AG08395 (cell line): ENCODE measurements around the gene VAC14.

ENCODE experiments used
- DNase-seq: peaks from one replicate; pipeline ENCODE4 v3.0.0; 2012; ENCODE audit warnings: mixed read lengths, low spot score

The VAC14 gene

DNA sequence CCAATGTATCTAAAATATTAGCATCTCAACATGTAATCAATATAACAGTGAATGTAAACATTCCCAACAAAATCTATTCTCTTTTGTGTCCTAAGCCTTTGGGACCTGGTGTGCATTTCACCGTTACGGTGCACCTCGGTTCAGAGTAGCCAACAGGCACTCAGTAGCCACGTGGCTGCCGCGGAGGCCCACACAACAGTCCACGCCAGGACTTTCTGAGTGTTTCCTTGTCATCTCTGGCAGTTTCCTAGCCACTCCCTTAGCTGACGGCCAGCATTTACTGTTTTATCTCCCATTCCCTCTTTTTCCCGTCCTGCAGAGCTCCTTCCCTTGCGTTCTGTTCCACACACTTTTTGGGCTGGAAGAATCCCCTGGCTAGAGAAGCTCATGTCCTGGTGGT, 36.3 kb downstream of the VAC14 start:
- no peak for DNase-seq

DNA sequence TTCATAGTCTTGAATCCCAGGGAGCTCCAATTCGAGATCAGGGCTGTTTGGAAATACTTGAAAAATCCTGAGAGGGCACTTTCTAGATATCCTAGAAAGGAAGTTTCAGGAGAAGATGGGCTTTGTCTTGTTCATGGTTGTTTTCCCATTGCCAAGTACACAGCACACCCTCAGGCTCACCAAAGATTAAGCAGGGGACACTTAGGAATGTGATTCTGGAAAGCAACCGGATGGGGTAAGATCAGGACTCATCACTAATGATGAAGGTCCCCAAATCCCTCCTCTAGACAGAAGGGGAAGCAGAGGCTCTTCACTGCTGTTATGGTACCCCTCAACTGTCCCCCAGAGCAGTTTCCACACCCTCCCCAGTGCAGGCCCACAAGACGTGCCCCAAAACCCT, 40.7 kb downstream of the VAC14 start:
- peak; percentile 26 for DNase-seq

DNA sequence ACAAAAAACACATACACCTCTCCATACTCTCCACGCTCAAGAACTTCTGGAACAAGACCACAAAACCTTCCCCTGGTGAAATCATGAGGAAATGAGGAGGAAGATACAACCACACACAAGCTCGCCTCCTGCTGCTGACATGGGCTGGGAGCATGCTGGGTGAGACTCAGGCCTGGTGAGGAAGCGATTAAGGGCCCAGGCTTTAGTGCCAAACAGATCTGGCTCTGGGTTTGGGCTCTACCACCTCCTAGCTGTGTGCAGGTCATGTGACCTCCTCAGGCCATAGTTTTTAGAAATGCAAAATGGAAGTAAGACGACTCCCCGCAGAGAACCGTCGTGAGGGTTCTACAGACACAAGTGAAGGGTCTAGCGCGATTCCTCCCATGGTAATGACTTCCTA, 41.3 kb downstream of the VAC14 start:
- DNase-seq, result no peak

DNA sequence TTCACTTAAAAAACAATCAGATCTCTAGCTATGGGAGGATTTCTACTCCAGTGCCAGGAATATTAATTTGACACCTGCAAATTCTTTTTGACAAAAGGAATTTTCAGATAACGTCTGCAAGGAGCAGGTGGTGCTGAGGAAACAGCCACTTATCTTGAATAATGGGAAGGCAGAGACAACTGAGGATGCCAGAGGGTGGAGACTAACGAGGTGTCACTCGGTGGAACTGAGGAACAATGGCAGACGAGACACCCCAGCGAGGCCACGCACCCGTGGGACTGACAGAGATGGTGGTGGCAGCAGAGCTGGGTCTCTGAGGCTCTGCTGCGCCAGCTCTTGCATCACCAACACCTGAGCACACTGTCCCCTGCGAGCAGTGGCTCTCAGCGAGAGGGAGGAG, 42.2 kb downstream of the VAC14 start:
- DNase-seq, result no peak

DNA sequence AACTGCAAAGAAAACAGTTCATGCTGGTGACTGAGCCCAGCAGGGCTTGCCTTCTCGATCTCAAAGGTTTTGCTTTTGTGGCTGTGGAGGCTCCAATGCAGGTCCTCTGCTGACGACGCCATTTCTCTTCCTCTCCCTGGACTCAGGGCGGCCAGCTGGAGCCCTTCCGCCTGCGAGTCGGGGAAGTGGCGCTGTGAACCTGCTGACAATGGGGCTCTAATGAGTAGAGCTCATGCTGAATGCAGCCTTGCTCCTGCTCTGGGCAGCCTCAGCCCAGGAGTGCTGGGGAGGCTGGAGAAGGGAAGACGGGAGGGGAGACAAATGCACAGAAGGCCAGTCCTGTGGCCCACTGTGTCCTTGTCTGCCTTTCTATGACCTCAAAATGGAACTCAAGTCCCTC, 43.8 kb downstream of the VAC14 start:
- no peak for DNase-seq

DNA sequence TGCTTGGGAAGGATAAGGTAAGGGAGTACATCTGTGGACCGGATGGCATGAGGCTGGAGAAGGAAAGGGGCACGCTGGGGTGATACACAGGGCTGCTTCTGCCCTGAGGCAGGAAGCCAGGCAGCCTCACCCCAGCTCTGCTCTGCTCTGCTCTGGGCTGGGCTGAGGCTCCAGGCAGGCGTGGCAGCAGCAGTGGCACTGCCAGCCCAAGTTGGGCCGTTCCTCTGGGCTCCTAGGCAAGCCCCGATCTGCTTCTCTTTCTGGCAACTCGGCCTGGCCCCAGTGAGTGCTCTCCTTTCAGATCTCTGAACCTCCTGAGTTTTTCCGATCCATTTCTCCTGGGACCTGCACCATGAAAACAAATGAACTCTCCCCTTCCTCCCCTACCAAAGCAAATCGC, 44.9 kb downstream of the VAC14 start:
- DNase-seq, result no peak

DNA sequence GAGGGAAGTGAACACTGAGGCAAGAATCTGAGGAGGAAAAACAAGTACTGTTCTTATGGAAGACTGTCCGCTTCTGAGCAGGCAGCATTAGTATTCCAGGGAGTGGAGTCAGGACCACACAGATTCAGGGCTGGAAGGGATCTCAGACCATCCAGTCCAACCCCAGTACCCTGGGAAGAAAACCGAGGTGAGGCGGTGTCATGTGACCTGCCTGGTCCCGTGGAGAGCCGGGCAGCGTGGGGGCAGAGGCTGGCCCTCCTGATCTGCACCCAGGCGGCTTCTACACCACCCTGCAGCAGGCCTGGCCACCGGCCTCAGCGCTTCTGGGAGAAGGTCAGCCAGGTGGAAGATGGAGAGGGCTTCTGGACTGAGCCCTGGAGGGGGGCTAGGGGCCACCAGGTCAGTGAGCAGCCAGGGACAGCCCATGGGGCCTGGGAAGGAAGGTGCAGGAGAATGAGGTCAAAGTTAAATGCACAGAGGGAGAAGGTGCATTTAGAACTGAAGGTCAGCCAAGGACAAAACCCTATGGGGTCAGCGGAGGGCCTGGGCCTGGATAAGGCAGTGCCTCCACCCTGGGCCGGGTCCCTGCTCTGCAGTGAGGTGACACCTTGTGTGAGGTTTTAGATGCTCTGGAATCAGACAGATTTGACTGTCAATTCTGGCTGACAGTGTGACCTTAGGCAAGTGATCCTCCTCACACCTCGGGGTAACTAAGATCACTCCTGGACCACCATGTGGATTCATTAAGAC, 45.9 kb downstream of the VAC14 start:
- no peak for DNase-seq

DNA sequence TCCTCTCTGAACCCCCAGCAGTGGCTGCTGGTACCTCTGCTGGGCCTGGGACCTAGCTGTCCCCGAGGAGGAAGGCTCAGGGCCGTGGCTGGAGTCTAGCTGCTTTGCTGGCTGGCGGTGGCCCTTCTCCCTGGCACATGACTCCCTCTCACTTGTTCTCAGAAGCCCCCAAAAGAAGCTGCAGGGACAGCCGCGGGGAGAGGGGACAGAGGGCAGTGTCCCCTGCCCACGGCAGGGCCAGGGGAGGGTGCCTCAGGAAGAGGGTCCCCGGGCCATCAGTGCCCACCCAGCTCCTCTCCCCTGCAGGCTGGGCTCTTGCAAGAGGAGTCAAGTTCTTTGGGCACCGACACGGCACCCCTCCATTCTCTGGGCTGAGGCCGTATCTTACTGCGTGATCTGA, 46.6 kb downstream of the VAC14 start:
- DNase-seq, result no peak

DNA sequence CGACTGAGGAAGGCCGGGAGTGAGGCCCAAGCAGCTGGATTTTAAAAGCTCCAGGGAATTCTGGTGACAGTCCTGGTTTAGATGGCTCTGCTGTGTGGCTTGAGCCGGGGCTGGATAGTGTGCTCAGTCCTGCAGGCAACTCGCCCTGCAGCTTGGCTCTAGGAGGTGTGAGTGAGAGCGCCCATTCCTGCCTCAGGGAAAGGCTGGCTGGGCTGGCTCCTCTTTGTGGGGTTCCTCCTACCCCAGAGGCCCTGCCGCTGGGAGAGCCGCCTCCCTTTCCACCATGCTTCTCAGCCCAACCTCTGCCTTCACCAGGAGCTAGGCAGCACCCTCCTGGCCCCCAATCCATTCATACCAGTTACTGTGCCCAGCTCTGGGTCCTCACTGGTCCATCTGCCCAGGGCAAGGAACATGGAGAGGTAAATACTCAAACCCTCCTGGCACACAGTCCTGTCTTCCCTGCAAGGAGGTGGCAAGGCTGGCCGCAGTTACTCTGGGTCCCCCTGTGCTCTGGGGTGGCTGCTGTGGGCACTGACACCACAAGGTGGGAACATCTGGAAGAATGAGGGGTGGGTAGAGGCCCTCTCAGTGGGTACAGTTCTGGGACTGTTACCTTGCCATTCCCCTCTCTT, 47.1 kb downstream of the VAC14 start:
- DNase-seq, result no peak

DNA sequence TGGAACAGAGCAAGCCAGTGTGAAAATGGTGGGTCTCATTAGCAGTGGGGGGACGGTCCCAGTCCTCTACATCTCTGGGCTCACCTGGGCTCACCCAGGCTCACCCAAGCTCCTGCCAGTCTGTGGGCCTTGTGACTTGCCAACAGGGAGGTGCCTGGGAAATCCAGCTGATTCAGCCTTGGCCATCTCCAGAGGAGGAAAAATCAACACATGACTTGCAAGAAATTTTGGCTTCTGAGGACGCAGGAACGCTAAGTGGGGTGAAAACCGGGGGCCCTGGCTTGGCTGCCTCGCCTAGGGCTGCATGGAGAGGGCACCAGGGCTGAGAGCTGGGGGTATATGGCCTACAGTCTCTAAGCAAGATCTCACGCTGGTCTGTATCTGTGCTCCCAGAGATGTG, 47.7 kb downstream of the VAC14 start:
- DNase-seq, result no peak

DNA sequence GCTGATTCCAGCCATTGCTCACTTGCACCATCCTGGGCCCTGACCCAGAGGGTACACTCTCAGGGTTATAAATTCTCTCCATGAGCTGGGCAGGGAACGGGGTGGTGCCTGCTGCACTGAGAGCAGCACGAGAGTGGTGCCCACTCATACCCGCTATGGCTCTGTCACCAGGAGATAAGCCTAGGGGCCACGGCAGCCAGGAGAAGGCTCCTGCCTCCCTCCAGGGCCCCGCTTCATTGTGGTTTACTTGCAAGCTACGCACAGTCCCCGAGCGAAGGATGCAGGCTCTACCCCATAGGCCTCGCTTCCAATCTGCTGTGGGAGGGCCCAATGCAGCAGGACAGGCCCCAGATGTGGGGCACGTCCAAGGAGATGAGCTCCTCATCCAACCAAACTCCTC, 48.5 kb downstream of the VAC14 start:
- no peak for DNase-seq

DNA sequence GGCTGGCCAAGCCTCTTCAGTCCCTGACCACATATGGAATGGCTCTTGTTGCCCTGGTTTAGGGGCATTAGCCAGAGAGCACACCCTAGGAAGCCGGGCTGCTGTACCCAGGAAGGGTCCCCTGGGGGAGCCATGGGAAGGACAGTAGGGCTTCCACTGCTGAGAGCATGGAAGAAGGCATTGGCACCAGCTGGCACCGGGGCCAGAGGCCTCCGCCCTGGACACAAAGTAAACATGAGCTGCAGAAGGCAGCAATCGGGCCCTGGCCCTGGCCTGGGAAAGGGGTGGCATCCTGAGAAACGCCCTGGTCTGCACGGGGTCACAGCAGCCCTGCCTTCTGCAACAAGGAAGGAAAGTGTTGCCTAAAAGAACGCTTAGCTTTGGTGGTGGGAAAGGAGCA, 49.4 kb downstream of the VAC14 start:
- DNase-seq, result no peak

DNA sequence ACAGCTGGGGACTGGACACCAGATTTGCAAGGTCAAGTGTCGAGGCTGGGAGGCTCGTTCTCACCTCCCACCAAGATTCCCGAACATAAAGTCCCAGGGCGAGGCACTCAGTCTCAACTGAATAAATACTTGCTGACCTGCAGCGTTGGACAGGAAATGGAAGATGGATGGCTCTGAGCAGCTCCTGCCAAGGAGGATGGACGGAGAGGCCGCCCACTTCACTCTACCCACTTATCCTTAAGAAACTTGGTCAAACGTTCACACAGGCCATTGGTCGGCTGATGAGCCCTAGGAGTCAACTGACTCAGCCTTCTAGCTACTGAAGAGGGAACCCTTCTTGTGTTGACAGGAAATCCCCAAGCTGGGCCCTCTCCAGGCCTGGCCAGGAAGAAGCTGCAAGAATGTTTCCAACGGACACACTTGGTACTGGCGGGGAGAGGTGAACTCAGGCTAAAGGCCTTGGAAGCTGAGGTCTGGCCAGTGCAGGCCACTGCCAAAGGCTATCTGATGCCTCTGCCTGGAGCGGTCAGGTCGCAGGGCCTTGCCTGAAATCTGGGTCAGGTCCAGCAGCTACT, 50.0 kb downstream of the VAC14 start:
- peak; percentile 92 for DNase-seq

DNA sequence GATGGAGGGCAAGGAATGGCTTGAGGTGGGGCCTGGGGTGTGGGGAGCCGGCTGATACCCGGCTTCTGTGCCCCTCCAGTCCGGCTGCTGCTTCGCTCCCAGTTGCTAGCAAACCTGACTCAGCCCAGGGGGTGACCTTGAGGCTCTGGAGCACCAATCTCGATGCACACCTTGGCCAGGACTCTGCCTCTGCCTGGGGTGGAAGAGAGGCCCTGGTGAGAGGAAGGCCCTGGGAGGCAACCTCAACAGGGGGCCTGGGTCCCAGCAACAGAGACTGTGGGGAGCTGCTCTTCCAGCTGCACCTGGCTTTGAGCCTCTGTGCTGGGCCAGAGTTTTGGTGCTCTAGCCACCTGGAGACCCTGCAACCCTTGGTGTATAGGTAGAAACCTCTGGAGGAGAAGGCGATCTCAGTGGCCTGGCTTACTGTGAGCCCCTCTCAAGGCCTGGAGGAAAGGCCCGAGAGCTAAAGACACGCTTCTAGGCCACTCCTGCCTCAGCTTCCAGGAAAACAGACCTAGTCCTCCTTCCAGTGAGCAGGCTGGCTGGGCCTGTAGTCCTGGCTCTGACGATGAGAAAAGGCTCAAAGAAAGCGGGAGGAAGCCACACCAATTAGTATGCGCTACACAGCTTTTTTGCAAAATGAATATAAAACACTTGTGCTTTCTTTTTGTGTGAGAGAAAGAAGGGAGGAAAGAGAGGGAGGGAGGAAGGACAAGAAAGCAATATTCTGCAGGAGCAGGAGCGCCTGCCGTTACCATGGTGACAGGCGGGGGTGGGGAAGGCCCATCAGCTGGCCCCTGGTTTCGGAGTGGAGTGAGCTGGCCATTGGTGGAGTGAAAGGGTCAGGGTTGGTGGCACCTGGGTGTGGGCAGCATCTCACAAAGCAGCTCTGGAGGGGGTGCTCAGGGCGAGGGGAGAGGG, 51.0 kb downstream of the VAC14 start:
- DNase-seq, result no peak

DNA sequence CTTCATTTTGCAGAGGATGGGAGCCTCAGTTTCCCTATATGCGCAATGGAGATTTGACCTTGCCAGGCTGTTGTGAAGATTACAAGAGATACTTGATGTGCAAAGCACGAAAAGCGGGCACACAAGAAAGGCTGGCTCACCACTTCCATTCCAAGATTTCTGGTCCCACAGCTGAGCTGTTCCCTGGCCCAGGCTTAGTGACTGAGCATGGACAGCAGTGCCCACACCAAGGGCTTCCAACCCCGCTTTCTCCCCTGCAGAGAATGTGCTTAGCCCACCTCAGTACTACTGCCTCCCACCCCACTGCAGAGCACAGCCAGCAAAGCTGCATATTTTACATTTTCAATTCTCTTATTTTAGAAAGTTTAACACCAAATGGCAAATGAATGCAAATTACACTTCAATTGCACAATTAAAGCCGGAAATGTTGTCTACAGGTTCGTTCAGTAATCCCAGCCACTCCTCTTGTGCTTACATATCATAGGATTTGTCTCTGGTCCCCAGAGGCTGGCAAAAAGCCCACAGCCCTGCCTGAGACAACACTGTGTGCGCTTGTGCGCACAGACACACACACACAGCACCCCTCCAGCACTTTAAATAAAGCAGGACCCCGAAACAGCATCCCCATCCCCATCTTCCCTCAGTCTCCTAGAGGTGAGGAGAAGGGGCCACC, 51.8 kb downstream of the VAC14 start:
- DNase-seq, result no peak

DNA sequence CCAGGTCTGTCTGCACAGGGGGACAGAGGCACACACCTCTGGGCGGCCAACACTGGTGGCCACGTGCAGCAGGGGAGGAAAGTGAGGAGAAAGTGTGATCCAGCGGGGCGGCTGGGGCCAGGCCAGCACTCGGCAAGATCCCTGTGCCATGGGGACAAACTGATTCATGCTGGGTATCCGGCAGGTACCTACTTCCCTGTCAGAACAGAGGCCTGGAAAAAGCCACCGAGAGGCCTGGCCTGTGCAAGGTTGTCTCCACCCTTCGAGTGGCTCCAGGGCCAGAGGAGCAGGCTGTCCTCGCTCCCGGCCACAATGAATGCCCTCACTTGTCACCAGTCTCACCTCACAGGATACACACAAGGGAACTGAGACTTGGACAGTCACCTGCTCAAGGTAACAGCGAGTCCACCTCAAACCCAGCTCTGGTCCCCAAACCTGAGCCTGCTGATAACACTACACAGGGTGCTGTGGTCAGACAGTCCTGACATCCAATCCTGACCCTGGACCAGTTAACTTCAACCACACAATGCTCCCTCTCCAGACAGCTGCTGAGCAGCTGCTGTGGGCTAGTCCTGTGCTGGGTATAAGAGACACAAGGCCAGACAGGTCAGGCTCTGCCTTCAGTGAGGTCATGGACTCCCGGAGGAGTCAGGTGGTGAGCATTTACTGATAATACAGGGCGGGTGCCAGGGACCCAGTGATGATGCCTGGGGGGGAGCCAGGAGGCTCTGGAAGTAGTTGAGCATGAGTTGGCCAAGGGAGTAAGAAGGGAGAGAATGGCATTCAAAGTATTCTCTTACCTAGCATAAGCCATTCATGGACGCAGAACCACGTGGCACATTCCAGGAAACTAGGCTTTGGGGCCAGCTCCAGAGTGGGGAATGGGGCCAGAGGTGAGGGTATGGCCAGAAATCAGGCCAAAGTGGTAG, 53.0 kb downstream of the VAC14 start:
- DNase-seq, result no peak

DNA sequence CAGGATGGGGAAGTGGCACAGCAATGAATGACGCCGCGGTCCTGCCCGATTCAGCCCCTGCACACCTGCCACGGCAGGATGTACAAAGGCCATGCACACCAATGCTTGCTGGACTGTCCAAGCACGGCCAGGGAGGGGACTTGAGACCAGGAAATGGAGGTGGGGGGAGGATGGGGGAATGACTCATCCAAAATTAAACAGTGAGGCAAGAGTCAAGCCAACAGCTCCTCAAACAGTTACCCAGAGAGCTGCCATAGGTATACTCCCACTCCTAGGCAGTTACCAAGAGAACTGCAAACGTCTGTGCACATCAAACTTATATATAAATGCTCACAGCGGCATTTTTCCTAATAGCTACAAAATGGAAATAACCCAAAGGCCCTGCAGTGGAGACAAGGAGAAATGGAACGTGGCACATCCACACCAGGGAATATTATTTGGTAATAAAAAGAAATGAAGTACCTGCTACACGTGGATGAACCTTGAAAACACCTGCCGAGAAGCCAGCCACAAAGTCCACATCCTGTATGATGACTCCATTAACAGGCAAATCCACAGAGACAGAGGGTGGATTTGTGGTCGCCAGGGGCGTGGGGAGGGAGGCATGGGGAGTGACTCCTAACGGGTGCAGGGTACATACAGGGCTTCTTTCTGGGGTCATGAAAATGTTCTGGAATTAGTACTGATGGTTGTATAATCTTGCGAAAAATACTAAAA, 54.1 kb downstream of the VAC14 start:
- DNase-seq, result peak; percentile 82

DNA sequence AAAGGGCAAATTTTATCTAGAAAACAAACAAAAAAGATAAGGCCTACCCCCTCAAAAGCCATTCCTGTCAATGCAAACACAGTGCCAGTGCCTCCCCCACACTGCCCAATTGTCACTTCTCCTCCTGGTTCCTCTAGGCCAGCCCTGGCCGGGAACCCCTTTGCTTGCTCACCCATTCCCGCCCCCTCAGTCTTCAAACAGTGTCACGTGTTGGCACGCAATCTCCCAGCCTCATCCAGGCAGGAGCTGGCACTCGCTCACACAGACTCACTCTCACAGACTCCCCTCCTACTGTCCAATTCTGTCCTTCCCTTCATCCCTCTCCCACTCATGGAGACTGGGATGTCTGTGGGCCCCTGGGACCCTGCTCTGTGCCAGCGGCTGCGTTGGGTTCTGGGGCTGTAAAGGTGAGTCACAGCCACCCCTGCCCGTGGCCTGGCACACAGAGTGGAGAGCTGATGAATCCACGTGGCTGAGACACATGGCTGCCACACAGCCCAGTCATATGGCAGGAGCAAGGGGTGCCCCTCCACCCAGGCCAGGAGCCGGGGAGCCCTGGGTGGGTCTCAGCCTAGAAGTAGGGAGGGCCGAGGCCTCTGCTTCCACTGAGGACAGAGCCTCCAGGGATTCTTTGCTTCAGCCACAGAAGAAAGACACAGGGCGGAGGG, 54.8 kb downstream of the VAC14 start:
- DNase-seq, result peak; percentile 82

DNA sequence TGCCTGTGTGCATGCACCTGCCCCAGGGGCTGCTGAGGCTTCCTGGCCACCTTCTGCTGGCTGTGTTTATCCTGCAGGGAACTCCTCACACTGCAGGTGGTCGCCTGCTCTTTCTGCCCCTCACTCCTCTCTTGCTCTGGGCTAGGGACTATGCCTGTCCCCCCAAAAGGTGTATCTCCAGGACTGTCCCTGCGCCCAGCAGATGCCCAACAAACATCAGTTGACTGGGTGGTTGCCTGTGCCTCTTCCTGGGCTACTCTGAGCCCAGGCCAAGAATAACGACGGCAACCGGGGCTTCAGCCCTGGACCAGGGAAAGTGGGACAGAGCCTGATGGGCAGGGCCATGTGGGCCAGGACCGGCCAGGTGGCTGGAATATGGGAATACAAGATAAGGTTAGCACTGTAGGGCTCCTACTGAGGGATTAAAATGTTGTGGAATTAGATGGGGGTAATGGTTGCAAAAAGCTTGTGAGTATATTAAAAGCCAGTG, 55.4 kb downstream of the VAC14 start:
- no peak for DNase-seq

DNA sequence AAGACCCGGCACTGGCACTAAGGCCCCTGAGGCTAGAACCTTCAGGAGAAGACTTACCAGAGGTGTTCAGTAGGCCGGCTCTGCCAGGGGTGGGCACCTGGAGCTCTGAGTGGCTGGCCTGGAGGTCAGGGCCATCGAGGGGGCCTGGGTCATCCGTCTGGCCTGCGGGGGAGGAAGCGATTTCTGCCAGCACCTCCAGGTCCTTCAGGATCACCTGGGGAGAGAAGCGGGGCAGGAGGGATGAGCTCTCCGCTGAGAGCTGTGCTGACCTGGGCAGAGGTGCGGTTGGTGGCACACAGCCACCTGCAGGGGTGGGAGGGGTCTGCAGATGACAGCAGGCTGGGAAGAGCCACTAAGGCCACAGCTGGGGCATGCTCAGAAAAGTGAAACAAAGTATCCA, 56.6 kb downstream of the VAC14 start:
- DNase-seq, result no peak
